ENCODE results near the gene CHD5.

CHD5 gene

GRCh38 chr1:6130036-6130435 is 50.1 kb downstream of the CHD5 start:
- DNase-seq = no peak

- DNase-seq = no peak
Measured at GRCh38 chr1:6129313-6129712, 50.8 kb downstream of the CHD5 start.

- no peak for DNase-seq
Measured at GRCh38 chr1:6128276-6129081, 51.6 kb downstream of the CHD5 start.

- DNase-seq = no peak
Measured at GRCh38 chr1:6127587-6128163, 52.4 kb downstream of the CHD5 start.

GRCh38 chr1:6126521-6127067 is 53.5 kb downstream of the CHD5 start:
- DNase-seq = no peak

- no peak for DNase-seq
Measured at GRCh38 chr1:6126028-6126427, 54.1 kb downstream of the CHD5 start.

GRCh38 chr1:6125366-6125765 is 54.8 kb downstream of the CHD5 start:
- DNase-seq = no peak

- no peak for DNase-seq
Measured at GRCh38 chr1:6124746-6125365, 55.3 kb downstream of the CHD5 start.

GRCh38 chr1:6124341-6124740 is 55.8 kb downstream of the CHD5 start:
- no peak for DNase-seq

GRCh38 chr1:6123816-6124215 is 56.3 kb downstream of the CHD5 start:
- DNase-seq = no peak

- DNase-seq = no peak
Measured at GRCh38 chr1:6123083-6123482, 57.0 kb downstream of the CHD5 start.

- DNase-seq = no peak
Measured at GRCh38 chr1:6121651-6122370, 58.3 kb downstream of the CHD5 start.

- no peak for DNase-seq
Measured at GRCh38 chr1:6121021-6121421, 59.1 kb downstream of the CHD5 start.

- no peak for DNase-seq
Measured at GRCh38 chr1:6118415-6118814, 61.7 kb downstream of the CHD5 start.

- DNase-seq = no peak
Measured at GRCh38 chr1:6117624-6118023, 62.5 kb downstream of the CHD5 start.

GRCh38 chr1:6117064-6117463 is 63.1 kb downstream of the CHD5 start:
- no peak for DNase-seq

GRCh38 chr1:6116137-6116536 is 64.0 kb downstream of the CHD5 start:
- no peak for DNase-seq

GRCh38 chr1:6113745-6114144 is 66.4 kb downstream of the CHD5 start:
- no peak for DNase-seq

GRCh38 chr1:6113116-6113515 is 67.0 kb downstream of the CHD5 start:
- DNase-seq = no peak

- no peak for DNase-seq
Measured at GRCh38 chr1:6112690-6113005, 67.5 kb downstream of the CHD5 start.

- no peak for DNase-seq
Measured at GRCh38 chr1:6111991-6112689, 68.0 kb downstream of the CHD5 start.

GRCh38 chr1:6111571-6111970 is 68.5 kb downstream of the CHD5 start:
- no peak for DNase-seq

GRCh38 chr1:6110326-6110725 is 69.8 kb downstream of the CHD5 start:
- no peak for DNase-seq

Data from hippocampal formation (tissue), 2 donors.